CD4-positive, alpha-beta memory T cell (primary cell): ENCODE results near the gene YDJC. TPM values are rescaled to one million over a fixed set of nuclear protein-coding genes. Genes with fewer than 3 reads are reported as not detected.
"Not testable (repeated sequence)": the region's sequence is repeated elsewhere in the genome, so short reads cannot be mapped to it uniquely, and the experiment has no call there.

Experiments used
- CTCF ChIA-PET: fragments of 350-600 bp; sonication (Branson Sonifier 250); formaldehyde crosslinking; loops from one replicate; lab custom pipeline; 2021; ENCODE audit warnings: inconsistent platforms; ENCODE audit not compliant: partially characterized antibody; lab: Charles Lee
- POLR2A ChIA-PET: fragments of 350-600 bp; sonication (Branson Sonifier 250); formaldehyde crosslinking; loops from one replicate; lab custom pipeline; 2021; ENCODE audit not compliant: partially characterized antibody; lab: Charles Lee
- DNase-seq, 5 donors: peaks; one replicate each; pipeline versions ENCODE4 v3.0.0 to v3.0.0-alpha.2; 2020 to 2022; ENCODE audit warnings: mixed read lengths in 1 of 5
- H3K27ac ChIP-seq: one replicate; pipeline ENCODE4 v1.7.0; 2013; ENCODE audit warnings: low read depth, low read length
- H3K27me3 ChIP-seq: 2 replicates; pipeline ENCODE4 v1.7.0; 2013; ENCODE audit warnings: mild to moderate bottlenecking, low read length, moderate library complexity; ENCODE audit not compliant: insufficient read depth
- H3K36me3 ChIP-seq: 2 replicates; pipeline ENCODE4 v1.7.0; 2013; ENCODE audit warnings: mild to moderate bottlenecking, low read length, moderate library complexity; ENCODE audit not compliant: insufficient read depth
- H3K4me1 ChIP-seq: 2 replicates; pipeline ENCODE4 v1.7.0; 2013; ENCODE audit warnings: mild to moderate bottlenecking, low read length, moderate library complexity; ENCODE audit not compliant: insufficient read depth
- H3K4me3 ChIP-seq, 2 donors: one replicate each; pipeline ENCODE4 v1.7.0; 2013; ENCODE audit warnings: low read length in 2 of 2, mild to moderate bottlenecking in 1 of 2
- H3K9me3 ChIP-seq, 2 donors: one replicate each; pipeline ENCODE4 v1.7.0; 2013; ENCODE audit warnings: low read length in 2 of 2, control low read depth in 1 of 2; ENCODE audit not compliant: control insufficient read depth in 1 of 2
- H3K27ac Mint-ChIP-seq, 7 donors: one replicate each; pipeline ENCODE4 v1.8.0; 2020 to 2021; ENCODE audit warnings: mixed read lengths in 7 of 7, mild to moderate bottlenecking in 6 of 7, inconsistent platforms in 3 of 7, moderate library complexity in 3 of 7
- H3K27me3 Mint-ChIP-seq, 2 donors: one replicate each; pipeline ENCODE4 v1.8.0; 2020 to 2021; ENCODE audit warnings: mixed read lengths in 2 of 2
- H3K36me3 Mint-ChIP-seq, 2 donors: one replicate each; pipeline ENCODE4 v1.8.0; 2020 to 2021; ENCODE audit warnings: mixed read lengths in 2 of 2, inconsistent platforms in 1 of 2, mild to moderate bottlenecking in 1 of 2
- H3K4me1 Mint-ChIP-seq, 4 donors: one replicate each; pipeline ENCODE4 v1.8.0; 2020 to 2021; ENCODE audit warnings: mixed read lengths in 4 of 4, mild to moderate bottlenecking in 1 of 4
- H3K4me3 Mint-ChIP-seq, 8 donors: one replicate each; pipeline ENCODE4 v1.8.0; 2020 to 2021; ENCODE audit warnings: mixed read lengths in 8 of 8, mild to moderate bottlenecking in 7 of 8, moderate library complexity in 6 of 8, inconsistent platforms in 3 of 8
- H3K9me3 Mint-ChIP-seq, 8 donors: one replicate each; pipeline ENCODE4 v1.8.0; 2020 to 2021; ENCODE audit warnings: mixed read lengths in 8 of 8, mild to moderate bottlenecking in 5 of 8, inconsistent platforms in 3 of 8, moderate library complexity in 1 of 8
- intact Hi-C: fragments of 100-400 bp; cut with micrococcal nuclease; formaldehyde crosslinking; loops from one replicate; pipeline ENCODE4 v1.15.1; 2023
- microRNA-seq: library from miRNA; unstranded; fragments of <30 nt; microRNA quantifications from one replicate; pipeline ENCODE4 v1.2.0, GENCODE V29; 2021; ENCODE audit warnings: borderline replicate concordance, borderline number of aligned reads, borderline microRNAs expressed, mixed read lengths
- polyA plus RNA-seq, 2 donors: library from polyadenylated mRNA; unstranded; fragments of 300-500 nt; fragmentation: Illumina TruSeq; gene quantifications; one replicate each; pipeline ENCODE4 v1.2.3, GENCODE V29; 2021
- total RNA-seq, 2 experiments: library from RNA; stranded (reverse); gene quantifications; one replicate each; pipeline ENCODE4 v1.2.3, GENCODE V29; 2021

The YDJC gene
- total and polyA plus RNA-seq, 4 experiments from 2014 or later = 45.7 to 52.8 (median 46.7) TPM

- H3K27ac ChIP-seq, intact Hi-C loops, H3K27me3 Mint-ChIP-seq, H3K27ac Mint-ChIP-seq, POLR2A ChIA-PET, DNase-seq, H3K9me3 ChIP-seq, H3K27me3 ChIP-seq, H3K9me3 Mint-ChIP-seq, H3K4me3 ChIP-seq, H3K36me3 ChIP-seq: not testable (repeated sequence)
- Mint-ChIP-seq H3K4me1 (peaks cover 28 to 79% (median 50%) of the 10 kb centered on the region in 4 donors), H3K4me3 (peak overlapping the region in 1 of 8 donors; percentile 11), H3K36me3 (peaks cover 3 to 22% of the 10 kb centered on the region in 2 donors)
- peaks cover 70% of the 10 kb centered on the region for H3K4me1 ChIP-seq
- CTCF ChIA-PET = interaction anchor here (1.1 kb wide), 1 partner anchor 48 kb away, joined by 5 read pairs; the partner anchor contains the start of gene YDJC
Measured at GRCh38 chr22:21581009-21581713, 48.7 kb downstream of the YDJC start.

- Mint-ChIP-seq H3K4me1 (peaks cover 28 to 82% (median 51%) of the 10 kb centered on the region in 4 donors), H3K36me3 (peaks cover 3 to 23% of the 10 kb centered on the region in 2 donors), H3K27ac (peak overlapping the region in 1 of 7 donors; percentile 53)
- DNase-seq, CTCF ChIA-PET, H3K4me3 ChIP-seq, H3K36me3 ChIP-seq, H3K9me3 Mint-ChIP-seq, H3K27me3 ChIP-seq, H3K4me3 Mint-ChIP-seq, H3K27ac ChIP-seq, H3K27me3 Mint-ChIP-seq, H3K9me3 ChIP-seq, POLR2A ChIA-PET, intact Hi-C loops: not testable (repeated sequence)
- H3K4me1 ChIP-seq = peaks cover 69% of the 10 kb centered on the region
Measured at GRCh38 chr22:21580623-21581007, 49.2 kb downstream of the YDJC start.

- H3K27ac ChIP-seq = no peak overlapping the region
- Mint-ChIP-seq H3K4me3 (no peak overlapping the region), H3K4me1 (peaks cover 23 to 75% (median 48%) of the 10 kb centered on the region in 4 donors), H3K36me3 (peaks cover 3 to 18% of the 10 kb centered on the region in 2 donors), H3K27ac (peak overlapping the region in 4 of 7 donors; percentile 12 to 72 (median 38)), H3K9me3 (no peaks in the 10 kb centered on the region), H3K27me3 (no peaks in the 10 kb centered on the region)
- H3K36me3 ChIP-seq = no peaks in the 10 kb centered on the region
- intact Hi-C loops = no loop called here
- H3K4me1 ChIP-seq = peaks cover 64% of the 10 kb centered on the region
- H3K27me3 ChIP-seq = no peaks in the 10 kb centered on the region
- CTCF ChIA-PET = no interaction called here
- H3K9me3 ChIP-seq = no peaks in the 10 kb centered on the region
- DNase-seq = no peak
- no peak overlapping the region for H3K4me3 ChIP-seq
- POLR2A ChIA-PET = interaction anchor here (0.8 kb wide), 1 partner anchor 63 kb away, joined by 3 read pairs; no protein-coding TSS in a partner anchor
Measured at GRCh38 chr22:21579474-21579851, 50.4 kb downstream of the YDJC start.

Small RNA genes lying within 50 kb of the gene (microRNA-seq; reads per million reads assigned to microRNA genes)
- 147 reads per million, percentile 72 among the genes with 10 or more reads in this experiment for gene MIR130B
- gene MIR301B = not detected

Other genes starting within 250 kb of the YDJC start
- gene RIMBP3B, start 246.3 kb downstream of the YDJC start, total RNA-seq = 1 to 10 TPM; 3.7 to 4.0 TPM
- under 1 TPM; 0.09 to 0.78 TPM for gene RIMBP3B, start 246.3 kb downstream of the YDJC start, polyA plus RNA-seq
- gene HIC2, start 212.7 kb downstream of the YDJC start, total RNA-seq = 10 to 100 TPM in 1 of 2 experiments, 1 to 10 TPM in 1; 8.9 to 10.6 TPM
- gene HIC2, start 212.7 kb downstream of the YDJC start, polyA plus RNA-seq = under 1 TPM; 0.21 to 0.91 TPM
- 1 to 10 TPM; 3.5 to 4.8 TPM for gene TMEM191C, start 162.6 kb downstream of the YDJC start, total RNA-seq
- 1 to 10 TPM; 3.1 to 3.6 TPM for gene TMEM191C, start 162.6 kb downstream of the YDJC start, polyA plus RNA-seq
- 1 to 10 TPM; 4.5 to 4.9 TPM for gene RIMBP3C, start 78.6 kb downstream of the YDJC start, total RNA-seq
- under 1 TPM in 1 of 2 donors, not detected in 1; 0.49 TPM for gene RIMBP3C, start 78.6 kb downstream of the YDJC start, polyA plus RNA-seq
- 10 to 100 TPM; 39.2 to 39.3 TPM for gene UBE2L3, start 62.3 kb downstream of the YDJC start, total RNA-seq
- gene UBE2L3, start 62.3 kb downstream of the YDJC start, polyA plus RNA-seq = 100 to 1,000 TPM; 104 to 116 TPM
- gene CCDC116, start 2.7 kb upstream of the YDJC start, total RNA-seq = under 1 TPM; 0.19 to 0.29 TPM
- gene CCDC116, start 2.7 kb upstream of the YDJC start, polyA plus RNA-seq = not detected
- 10 to 100 TPM; 39.6 to 44.3 TPM for gene SDF2L1, start 12.3 kb upstream of the YDJC start, total RNA-seq
- 10 to 100 TPM; 78.0 to 99.1 TPM for gene SDF2L1, start 12.3 kb upstream of the YDJC start, polyA plus RNA-seq
- 10 to 100 TPM; 75.5 to 81.4 TPM for gene PPIL2, start 36.0 kb upstream of the YDJC start, total RNA-seq
- 10 to 100 TPM; 12.0 to 38.9 TPM for gene PPIL2, start 36.0 kb upstream of the YDJC start, polyA plus RNA-seq
- gene YPEL1, start 105.8 kb upstream of the YDJC start, total RNA-seq = 1 to 10 TPM; 8.0 to 9.8 TPM
- 1 to 10 TPM; 4.9 to 5.3 TPM for gene YPEL1, start 105.8 kb upstream of the YDJC start, polyA plus RNA-seq
- gene MAPK1, start 237.6 kb upstream of the YDJC start, total RNA-seq = 100 to 1,000 TPM; 114 to 117 TPM
- 10 to 100 TPM; 73.8 to 81.5 TPM for gene MAPK1, start 237.6 kb upstream of the YDJC start, polyA plus RNA-seq